ENCODE results near the gene TMEM38B.
"Not testable (repeated sequence)": the region's sequence is repeated elsewhere in the genome, so short reads cannot be mapped to it uniquely, and the experiment has no call there.

TMEM38B gene

GRCh38 chr9:105681724-105682123 is 12.6 kb upstream of the TMEM38B start:
- no peak for DNase-seq (ENCODE audit: low spot score)

GRCh38 chr9:105683688-105684275 is 10.6 kb upstream of the TMEM38B start:
- DNase-seq (ENCODE audit: low spot score), result no peak

- no peak for DNase-seq (ENCODE audit: low spot score)
Observed at GRCh38 chr9:105686936-105687335, 7.4 kb upstream of the TMEM38B start.

- peak; percentile 38 for DNase-seq (ENCODE audit: low spot score)
Observed at GRCh38 chr9:105690742-105691141, 3.6 kb upstream of the TMEM38B start.

GRCh38 chr9:105693435-105694189 is 729 bp upstream of the TMEM38B start:
- DNase-seq (ENCODE audit: low spot score), result no peak

GRCh38 chr9:105694848-105695581 is 674 bp downstream of the TMEM38B start:
- peak; percentile 45 for DNase-seq (ENCODE audit: low spot score)

GRCh38 chr9:105696219-105696793 is 2.0 kb downstream of the TMEM38B start:
- DNase-seq (ENCODE audit: low spot score), result no peak

GRCh38 chr9:105697871-105698270 is 3.5 kb downstream of the TMEM38B start:
- DNase-seq (ENCODE audit: low spot score), result no peak

- DNase-seq (ENCODE audit: low spot score), result no peak
Observed at GRCh38 chr9:105698348-105698870, 4.1 kb downstream of the TMEM38B start.

GRCh38 chr9:105700668-105701067 is 6.3 kb downstream of the TMEM38B start:
- DNase-seq (ENCODE audit: low spot score), result no peak

GRCh38 chr9:105701145-105701544 is 6.8 kb downstream of the TMEM38B start:
- DNase-seq (ENCODE audit: low spot score), result no peak

- no peak for DNase-seq (ENCODE audit: low spot score)
Observed at GRCh38 chr9:105702207-105702606, 7.9 kb downstream of the TMEM38B start.

- not testable (repeated sequence) for DNase-seq (ENCODE audit: low spot score)
Observed at GRCh38 chr9:105703638-105704037, 9.3 kb downstream of the TMEM38B start.

GRCh38 chr9:105706156-105706555 is 11.8 kb downstream of the TMEM38B start:
- no peak for DNase-seq (ENCODE audit: low spot score)

GRCh38 chr9:105708405-105708804 is 14.1 kb downstream of the TMEM38B start:
- DNase-seq (ENCODE audit: low spot score), result no peak

GRCh38 chr9:105710638-105711037 is 16.3 kb downstream of the TMEM38B start:
- no peak for DNase-seq (ENCODE audit: low spot score)

- DNase-seq (ENCODE audit: low spot score), result no peak
Observed at GRCh38 chr9:105711867-105712266, 17.5 kb downstream of the TMEM38B start.

- DNase-seq (ENCODE audit: low spot score), result no peak
Observed at GRCh38 chr9:105712297-105712696, 18.0 kb downstream of the TMEM38B start.

- no peak for DNase-seq (ENCODE audit: low spot score)
Observed at GRCh38 chr9:105712773-105713172, 18.4 kb downstream of the TMEM38B start.

- DNase-seq (ENCODE audit: low spot score), result no peak
Observed at GRCh38 chr9:105713260-105714019, 19.1 kb downstream of the TMEM38B start.

GRCh38 chr9:105714020-105714331 is 19.6 kb downstream of the TMEM38B start:
- no peak for DNase-seq (ENCODE audit: low spot score)

GRCh38 chr9:105716146-105716545 is 21.8 kb downstream of the TMEM38B start:
- no peak for DNase-seq (ENCODE audit: low spot score)

Measured in COLO829 (cell line).